CD4-positive, alpha-beta T cell treated with Interleukin-12 subunit alpha and Interleukin-12 subunit beta, for 1 hour (primary cell): ENCODE data around the gene TP53I13.

Experiments
- DNase-seq: peaks from one replicate; pipeline ENCODE4 v3.0.0-alpha.2; 2020

Gene TP53I13

GRCh38 chr17:29567554-29568330 lies 759 bp upstream of the TP53I13 start:
- peak; percentile 80 for DNase-seq

- DNase-seq: no peak
Observed at GRCh38 chr17:29569245-29569950, 897 bp downstream of the TP53I13 start.

- DNase-seq: no peak
Observed at GRCh38 chr17:29570521-29570920, 2.0 kb downstream of the TP53I13 start.

- no peak for DNase-seq
Observed at GRCh38 chr17:29571486-29571882, 3.0 kb downstream of the TP53I13 start.

- DNase-seq: no peak
Observed at GRCh38 chr17:29571883-29572681, 3.6 kb downstream of the TP53I13 start.

DNA sequence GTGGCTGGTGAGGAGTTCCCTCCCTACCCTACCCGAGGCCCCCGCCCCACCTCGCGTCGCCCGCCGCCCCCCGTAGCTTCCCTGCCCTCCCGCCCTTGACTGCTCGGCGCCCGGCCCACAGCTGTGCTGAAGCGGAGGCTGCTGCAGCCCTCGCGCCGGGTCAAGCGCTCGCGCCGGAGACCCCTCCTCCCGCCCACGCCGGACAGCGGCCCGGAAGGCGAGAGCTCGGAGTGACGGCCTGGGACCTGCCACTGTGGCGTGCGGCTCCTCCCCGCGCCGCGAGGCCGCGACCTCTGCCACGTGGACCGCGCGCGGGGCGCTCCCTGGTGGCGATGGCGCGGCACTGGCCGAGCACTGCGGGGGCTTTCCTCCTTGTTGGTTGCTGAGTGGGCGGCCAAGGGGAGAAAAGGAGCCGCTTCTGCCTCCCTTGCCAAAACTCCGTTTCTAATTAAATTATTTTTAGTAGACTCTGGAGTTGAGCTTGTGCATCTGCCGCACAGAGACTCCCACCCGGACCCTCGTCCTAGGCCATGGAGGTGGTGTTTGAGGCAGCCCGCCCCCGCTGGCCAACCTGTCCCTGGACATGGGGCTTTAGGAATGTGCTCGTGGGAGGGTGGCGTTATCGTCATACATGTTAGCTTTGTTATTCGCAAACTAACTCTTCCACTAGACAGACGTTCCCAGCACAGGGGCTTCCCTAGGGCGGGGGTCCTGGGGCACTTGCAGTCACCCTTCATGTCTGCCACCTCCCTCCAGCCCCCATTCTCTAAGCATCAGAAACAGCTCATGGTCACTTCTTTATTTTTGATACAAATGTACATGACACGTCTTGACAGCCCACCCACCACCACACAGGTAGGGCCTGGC lies 4.4 kb downstream of the TP53I13 start:
- DNase-seq: peak; percentile 58

- DNase-seq: no peak
Observed at GRCh38 chr17:29573558-29573869, 5.0 kb downstream of the TP53I13 start.

DNA sequence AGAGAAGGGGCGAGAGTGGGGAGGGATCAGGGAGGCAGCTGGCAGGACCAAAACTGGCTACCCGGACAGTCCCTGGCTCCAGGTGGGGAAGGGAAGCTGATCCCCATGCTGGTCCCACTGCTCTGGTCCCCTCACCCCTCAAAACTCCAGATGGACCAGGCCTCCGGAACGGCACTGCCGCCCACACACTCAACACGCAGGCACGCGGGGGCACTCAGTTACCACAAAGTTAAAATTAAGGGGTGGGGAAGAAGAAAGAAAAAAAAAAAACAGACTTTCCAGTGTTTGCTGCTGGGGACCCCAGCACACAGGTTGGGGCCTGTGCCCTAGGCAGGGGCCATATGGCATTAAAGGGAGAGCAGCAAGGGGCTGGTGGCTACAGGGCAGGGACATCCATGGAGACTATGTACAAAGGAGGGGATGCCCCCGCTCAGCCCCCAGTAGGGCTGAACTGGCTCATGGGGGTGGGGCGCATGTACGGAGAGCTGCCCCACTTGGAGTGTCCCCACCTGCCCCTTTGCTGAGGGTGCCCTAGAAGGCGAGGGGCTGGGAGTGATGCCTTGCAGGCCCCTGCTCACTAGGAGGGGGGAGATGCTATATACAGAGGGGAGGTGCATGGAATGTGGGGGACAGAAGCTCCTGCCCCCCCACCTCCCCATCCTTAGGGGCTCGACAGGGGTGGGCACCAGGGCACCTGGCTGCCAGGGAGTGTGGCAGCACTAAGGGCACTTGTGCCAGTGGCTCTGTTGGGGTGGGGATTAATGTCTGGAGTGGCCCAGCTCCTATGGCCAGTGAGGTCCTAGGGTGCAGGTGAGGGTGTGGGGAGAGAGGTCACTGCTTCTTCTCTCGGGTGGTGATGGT lies 5.6 kb downstream of the TP53I13 start:
- DNase-seq: no peak

- no peak for DNase-seq
Observed at GRCh38 chr17:29574732-29575510, 6.4 kb downstream of the TP53I13 start.

- no peak for DNase-seq
Observed at GRCh38 chr17:29575511-29576213, 7.2 kb downstream of the TP53I13 start.

GRCh38 chr17:29576214-29577000 lies 7.9 kb downstream of the TP53I13 start:
- no peak for DNase-seq

DNA sequence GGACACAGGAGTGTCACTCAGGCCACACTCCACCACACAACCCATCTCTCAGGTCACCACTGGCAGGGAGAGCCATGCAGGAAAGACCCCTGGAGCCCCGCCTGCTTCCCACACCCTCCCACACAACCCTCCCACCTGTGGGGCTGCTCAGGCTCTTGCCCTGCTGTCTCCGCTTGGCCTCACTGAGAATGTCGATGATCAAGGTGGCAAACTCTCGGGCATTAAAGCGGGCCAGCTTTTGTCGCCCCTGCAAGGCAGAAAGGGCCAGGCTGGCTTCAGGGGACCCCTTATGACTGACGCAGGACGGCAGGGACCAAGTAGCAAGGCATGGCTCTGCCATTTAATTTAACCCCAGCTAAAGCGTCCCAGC lies 8.5 kb downstream of the TP53I13 start:
- no peak for DNase-seq

DNA sequence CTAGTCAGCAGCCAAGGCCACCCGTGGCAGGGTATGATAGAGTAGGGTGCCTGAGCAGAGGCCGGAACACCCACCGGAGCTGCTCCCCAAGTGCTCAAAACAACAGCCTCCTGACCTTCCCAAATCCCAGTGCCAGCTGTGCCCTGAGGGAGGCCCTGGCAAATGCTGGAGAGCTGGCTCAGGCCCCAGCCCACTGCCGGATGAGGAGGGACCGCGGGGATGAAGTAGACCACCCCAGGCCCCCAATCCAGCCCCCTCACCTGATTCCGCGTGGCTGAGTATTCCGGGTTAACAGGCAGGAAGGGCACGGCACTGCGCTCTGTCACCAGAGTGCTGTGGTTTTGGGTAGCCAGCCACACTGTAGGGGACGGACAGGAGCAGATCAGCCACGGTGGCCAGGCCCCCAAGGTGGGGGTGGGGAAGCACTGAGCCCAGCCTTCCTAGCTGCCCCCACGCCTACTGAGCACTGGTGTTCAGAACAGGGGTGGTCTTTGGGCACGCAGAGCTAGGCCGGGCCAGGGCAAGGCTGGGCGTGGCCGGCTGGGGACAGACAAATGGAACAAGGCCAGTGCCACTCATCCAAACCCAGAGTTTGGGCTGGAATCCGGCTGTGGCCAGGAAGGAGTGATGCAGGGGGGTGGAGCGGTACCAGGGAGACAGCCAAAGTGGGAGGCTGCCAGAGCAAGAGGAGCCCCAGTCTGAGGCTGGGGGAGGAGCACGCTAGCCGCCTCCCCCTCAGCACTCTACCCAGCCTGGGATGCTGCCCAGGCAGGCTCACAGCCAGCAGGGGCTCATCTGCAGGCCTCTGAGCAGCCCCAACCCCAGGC lies 9.1 kb downstream of the TP53I13 start:
- DNase-seq: no peak

- DNase-seq: no peak
Observed at GRCh38 chr17:29578626-29579485, 10.4 kb downstream of the TP53I13 start.

DNA sequence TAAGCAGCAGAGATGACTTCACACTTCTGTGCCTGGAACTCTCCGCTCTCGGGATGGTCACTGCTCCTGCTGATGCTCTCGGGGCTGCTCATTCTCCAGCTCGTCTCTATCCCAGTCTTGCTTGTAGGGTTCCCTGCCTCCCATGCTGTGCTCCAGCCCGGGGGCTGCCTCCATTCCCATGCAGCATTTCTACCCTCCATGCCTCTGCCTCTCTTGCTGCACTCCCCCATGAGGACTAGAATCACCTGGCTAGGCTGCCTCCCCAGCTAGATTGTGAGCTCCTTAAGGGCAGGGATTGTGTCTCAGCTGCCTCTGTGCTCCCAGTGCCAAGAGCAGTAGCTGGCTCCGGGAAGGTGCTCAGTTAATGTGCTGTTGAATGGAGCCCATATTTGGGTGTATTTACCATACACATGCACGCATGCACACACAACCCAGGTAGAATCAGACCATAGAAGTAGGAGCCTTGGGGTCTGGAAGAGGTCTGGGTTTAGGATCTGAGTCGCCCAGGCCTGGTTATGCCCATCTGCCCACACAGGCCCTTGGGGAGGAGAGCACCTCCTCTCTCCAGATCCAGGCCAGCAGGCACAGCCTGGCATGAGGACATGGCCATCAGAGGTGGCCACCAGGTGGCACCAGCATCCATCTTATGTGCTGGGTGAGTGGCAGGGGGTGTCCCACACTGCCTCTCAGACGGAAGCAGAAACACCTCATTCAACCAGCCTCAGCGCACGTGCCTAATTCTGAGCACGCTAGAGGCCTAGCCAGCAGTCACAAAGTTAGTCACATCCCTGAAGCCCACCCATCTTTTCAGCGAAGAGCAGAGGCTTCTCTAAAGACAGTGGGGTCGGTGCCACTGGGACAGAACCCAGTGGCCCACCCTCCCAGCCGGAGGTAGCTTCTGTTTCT lies 11.6 kb downstream of the TP53I13 start:
- peak; percentile 91 for DNase-seq

- DNase-seq: no peak
Observed at GRCh38 chr17:29581583-29582253, 13.2 kb downstream of the TP53I13 start.
